Measurements from ENCODE around the gene CAMTA1. TPM values are rescaled to one million over a fixed set of nuclear protein-coding genes. Genes with fewer than 3 reads are reported as not detected.

Gene CAMTA1
- total and polyA plus RNA-seq, 9 of the 15 experiments (the other 6 are each of a cell fraction or from before 2014, with no cell fraction given), result 43.9 to 161 (median 65.9) TPM

DNA sequence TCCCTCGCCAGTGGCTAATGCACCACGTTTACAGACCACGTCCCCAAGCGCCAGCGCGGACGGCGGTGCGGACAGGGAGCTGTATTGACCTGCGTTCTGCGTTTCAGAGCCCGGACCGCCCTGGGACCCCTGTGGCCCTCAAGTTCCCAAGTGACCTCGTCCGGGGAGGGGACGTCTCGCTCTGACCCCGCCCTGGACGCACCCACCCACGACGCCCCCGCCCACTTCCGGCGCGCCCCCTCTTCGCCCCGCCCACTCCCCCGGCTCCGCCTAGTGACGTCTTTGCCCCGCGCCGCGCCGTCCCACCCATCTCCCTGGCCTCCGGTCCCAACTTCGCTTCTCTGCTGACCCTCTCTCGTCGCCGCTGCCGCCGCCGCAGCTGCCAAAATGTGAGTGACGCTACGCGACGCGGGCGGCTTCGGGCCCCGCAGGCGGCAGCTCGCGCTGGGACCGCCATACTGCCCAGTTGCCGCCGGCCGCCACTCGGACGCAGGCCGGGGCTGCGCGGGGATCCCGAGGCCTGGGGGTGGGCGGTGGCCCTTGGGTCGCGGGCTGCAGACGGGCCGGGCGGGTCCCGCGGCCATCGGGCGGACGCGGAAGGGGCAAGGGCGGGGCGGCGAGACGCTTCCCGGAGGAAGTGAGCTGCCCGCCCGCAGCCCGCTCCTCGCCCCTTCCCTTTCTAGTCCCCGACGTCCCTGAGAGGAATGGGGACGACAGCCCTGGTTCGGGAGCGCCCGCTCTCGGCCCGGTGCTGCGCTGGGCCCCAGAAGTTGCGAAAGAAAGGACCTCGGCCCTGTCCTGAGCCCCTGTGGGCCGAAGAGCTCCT, 986.0 kb downstream of the CAMTA1 start, which contains the start of gene VAMP3 (continued):
- TF ChIP-seq ZNF146 (CRISPR knock-in tag; IDR thresholded peaks at IDR 0.05; ENCODE audit: unreplicated experiment) (no peak), RAD21 (CRISPR knock-in tag; conservative IDR thresholded peaks at IDR 0.05 in 1 of 2, IDR thresholded peaks at IDR 0.05 in 1 of 2) (no peak), L3MBTL2 (IDR thresholded peaks at IDR 0.05) (peak; percentile 5; the same call in 1 of the 2 replicates), CEBPB (tag; IDR thresholded peaks at IDR 0.05) (peak; percentile 75), MCM7 (IDR thresholded peaks at IDR 0.05) (no peak), TFAM (CRISPR knock-in tag; conservative IDR thresholded peaks at IDR 0.05) (no peak), ZNF253 (CRISPR knock-in tag; conservative IDR thresholded peaks at IDR 0.05) (no peak), PPARD (CRISPR knock-in tag; IDR thresholded peaks at IDR 0.05) (no peak), PHB2 (IDR thresholded peaks at IDR 0.05; ENCODE audit: low read depth) (no peak), MCM5 (IDR thresholded peaks at IDR 0.05; ENCODE audit: low read depth) (no peak), NFE2 (IDR thresholded peaks at IDR 0.05; ENCODE audit: low read depth) (no peak), RFX1 (IDR thresholded peaks at IDR 0.05) (no peak), ZNF778 (CRISPR knock-in tag; IDR thresholded peaks at IDR 0.05) (no peak), ZNF707 (CRISPR knock-in tag; conservative IDR thresholded peaks at IDR 0.05) (no peak; the same call in 1 of the 2 replicates), MEIS2 (IDR thresholded peaks at IDR 0.05; ENCODE audit: partially characterized antibody) (no peak), ZFX (CRISPR knock-in tag; IDR thresholded peaks at IDR 0.05) (peak; percentile 85), KDM4B (IDR thresholded peaks at IDR 0.05; ENCODE audit: borderline replicate concordance in 2 of 2, low read depth in 1 of 2) (no peak)
- TF ChIP-seq, protein P1, sequence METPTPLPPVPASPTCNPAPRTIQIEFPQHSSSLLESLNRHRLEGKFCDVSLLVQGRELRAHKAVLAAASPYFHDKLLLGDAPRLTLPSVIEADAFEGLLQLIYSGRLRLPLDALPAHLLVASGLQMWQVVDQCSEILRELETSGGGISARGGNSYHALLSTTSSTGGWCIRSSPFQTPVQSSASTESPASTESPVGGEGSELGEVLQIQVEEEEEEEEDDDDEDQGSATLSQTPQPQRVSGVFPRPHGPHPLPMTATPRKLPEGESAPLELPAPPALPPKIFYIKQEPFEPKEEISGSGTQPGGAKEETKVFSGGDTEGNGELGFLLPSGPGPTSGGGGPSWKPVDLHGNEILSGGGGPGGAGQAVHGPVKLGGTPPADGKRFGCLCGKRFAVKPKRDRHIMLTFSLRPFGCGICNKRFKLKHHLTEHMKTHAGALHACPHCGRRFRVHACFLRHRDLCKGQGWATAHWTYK (CRISPR knock-in tag; IDR thresholded peaks at IDR 0.05), result no peak
- TF ChIP-seq, protein P2, sequence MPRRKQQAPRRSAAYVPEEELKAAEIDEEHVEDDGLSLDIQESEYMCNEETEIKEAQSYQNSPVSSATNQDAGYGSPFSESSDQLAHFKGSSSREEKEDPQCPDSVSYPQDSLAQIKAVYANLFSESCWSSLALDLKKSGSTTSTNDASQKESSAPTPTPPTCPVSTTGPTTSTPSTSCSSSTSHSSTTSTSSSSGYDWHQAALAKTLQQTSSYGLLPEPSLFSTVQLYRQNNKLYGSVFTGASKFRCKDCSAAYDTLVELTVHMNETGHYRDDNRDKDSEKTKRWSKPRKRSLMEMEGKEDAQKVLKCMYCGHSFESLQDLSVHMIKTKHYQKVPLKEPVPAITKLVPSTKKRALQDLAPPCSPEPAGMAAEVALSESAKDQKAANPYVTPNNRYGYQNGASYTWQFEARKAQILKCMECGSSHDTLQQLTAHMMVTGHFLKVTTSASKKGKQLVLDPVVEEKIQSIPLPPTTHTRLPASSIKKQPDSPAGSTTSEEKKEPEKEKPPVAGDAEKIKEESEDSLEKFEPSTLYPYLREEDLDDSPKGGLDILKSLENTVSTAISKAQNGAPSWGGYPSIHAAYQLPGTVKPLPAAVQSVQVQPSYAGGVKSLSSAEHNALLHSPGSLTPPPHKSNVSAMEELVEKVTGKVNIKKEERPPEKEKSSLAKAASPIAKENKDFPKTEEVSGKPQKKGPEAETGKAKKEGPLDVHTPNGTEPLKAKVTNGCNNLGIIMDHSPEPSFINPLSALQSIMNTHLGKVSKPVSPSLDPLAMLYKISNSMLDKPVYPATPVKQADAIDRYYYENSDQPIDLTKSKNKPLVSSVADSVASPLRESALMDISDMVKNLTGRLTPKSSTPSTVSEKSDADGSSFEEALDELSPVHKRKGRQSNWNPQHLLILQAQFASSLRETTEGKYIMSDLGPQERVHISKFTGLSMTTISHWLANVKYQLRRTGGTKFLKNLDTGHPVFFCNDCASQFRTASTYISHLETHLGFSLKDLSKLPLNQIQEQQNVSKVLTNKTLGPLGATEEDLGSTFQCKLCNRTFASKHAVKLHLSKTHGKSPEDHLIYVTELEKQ (CRISPR knock-in tag; IDR thresholded peaks at IDR 0.05), result no peak
- TF ChIP-seq, protein P3, sequence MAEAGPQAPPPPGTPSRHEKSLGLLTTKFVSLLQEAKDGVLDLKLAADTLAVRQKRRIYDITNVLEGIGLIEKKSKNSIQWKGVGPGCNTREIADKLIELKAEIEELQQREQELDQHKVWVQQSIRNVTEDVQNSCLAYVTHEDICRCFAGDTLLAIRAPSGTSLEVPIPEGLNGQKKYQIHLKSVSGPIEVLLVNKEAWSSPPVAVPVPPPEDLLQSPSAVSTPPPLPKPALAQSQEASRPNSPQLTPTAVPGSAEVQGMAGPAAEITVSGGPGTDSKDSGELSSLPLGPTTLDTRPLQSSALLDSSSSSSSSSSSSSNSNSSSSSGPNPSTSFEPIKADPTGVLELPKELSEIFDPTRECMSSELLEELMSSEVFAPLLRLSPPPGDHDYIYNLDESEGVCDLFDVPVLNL (CRISPR knock-in tag; IDR thresholded peaks at IDR 0.05; ENCODE audit: low read depth), result no peak; the same call in 1 of the 2 replicates
- TF ChIP-seq, protein P4, sequence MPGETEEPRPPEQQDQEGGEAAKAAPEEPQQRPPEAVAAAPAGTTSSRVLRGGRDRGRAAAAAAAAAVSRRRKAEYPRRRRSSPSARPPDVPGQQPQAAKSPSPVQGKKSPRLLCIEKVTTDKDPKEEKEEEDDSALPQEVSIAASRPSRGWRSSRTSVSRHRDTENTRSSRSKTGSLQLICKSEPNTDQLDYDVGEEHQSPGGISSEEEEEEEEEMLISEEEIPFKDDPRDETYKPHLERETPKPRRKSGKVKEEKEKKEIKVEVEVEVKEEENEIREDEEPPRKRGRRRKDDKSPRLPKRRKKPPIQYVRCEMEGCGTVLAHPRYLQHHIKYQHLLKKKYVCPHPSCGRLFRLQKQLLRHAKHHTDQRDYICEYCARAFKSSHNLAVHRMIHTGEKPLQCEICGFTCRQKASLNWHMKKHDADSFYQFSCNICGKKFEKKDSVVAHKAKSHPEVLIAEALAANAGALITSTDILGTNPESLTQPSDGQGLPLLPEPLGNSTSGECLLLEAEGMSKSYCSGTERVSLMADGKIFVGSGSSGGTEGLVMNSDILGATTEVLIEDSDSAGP (CRISPR knock-in tag; IDR thresholded peaks at IDR 0.05), result no peak
